ENCODE measurements around the gene EPHA3. TPM values are rescaled to one million over a fixed set of nuclear protein-coding genes. Genes with fewer than 3 reads are reported as not detected.

EPHA3 gene
- total RNA-seq, 1 donor from 2014 or later, result 24.6 TPM

DNA sequence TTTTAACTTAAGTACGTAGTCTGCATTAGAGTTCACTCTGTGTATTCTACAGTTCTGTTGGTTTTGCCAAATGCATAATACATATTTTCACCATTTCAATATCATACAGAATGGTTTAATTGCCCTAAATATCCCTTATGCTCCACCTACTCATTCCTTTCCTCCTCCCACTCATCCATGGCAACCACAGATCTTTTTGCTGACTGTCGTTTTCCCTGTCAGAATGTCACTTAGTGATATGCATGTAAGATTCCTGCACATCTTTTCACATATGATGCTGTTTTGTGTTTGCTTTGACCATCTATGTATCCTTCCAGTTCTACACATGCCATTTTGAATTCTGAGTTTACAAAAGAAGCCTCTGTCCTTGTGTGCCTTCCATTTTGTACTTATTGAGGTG is 36.7 kb downstream of the EPHA3 start:
- Mint-ChIP-seq H3K4me1 (peaks cover 7% of the 10 kb centered on the region), H3K27ac (ENCODE audit: unreplicated experiment) (no peak overlapping the region), H3K27me3 (ENCODE audit: low read depth) (no peaks in the 10 kb centered on the region), H3K9me3 (no peaks in the 10 kb centered on the region), H3K36me3 (ENCODE audit: low read depth) (peaks cover 3% of the 10 kb centered on the region), H3K4me3 (no peak overlapping the region)
- TF ChIP-seq, protein P1, sequence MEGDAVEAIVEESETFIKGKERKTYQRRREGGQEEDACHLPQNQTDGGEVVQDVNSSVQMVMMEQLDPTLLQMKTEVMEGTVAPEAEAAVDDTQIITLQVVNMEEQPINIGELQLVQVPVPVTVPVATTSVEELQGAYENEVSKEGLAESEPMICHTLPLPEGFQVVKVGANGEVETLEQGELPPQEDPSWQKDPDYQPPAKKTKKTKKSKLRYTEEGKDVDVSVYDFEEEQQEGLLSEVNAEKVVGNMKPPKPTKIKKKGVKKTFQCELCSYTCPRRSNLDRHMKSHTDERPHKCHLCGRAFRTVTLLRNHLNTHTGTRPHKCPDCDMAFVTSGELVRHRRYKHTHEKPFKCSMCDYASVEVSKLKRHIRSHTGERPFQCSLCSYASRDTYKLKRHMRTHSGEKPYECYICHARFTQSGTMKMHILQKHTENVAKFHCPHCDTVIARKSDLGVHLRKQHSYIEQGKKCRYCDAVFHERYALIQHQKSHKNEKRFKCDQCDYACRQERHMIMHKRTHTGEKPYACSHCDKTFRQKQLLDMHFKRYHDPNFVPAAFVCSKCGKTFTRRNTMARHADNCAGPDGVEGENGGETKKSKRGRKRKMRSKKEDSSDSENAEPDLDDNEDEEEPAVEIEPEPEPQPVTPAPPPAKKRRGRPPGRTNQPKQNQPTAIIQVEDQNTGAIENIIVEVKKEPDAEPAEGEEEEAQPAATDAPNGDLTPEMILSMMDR (conservative IDR thresholded peaks at IDR 0.05), result no peak
- DNase-seq (ENCODE audit: low read depth, low spot score), result no peak

- H3K9me3 Mint-ChIP-seq, result no peaks in the 10 kb centered on the region
- TF ChIP-seq, protein P1 (conservative IDR thresholded peaks at IDR 0.05), result no peak
Observed at GRCh38 chr3:89145995-89146394, 38.6 kb downstream of the EPHA3 start.

GRCh38 chr3:89154416-89154815 is 47.0 kb downstream of the EPHA3 start:
- TF ChIP-seq, protein P1 (conservative IDR thresholded peaks at IDR 0.05), result no peak
- Mint-ChIP-seq H3K4me1 (peaks cover 37% of the 10 kb centered on the region), H3K27me3 (ENCODE audit: low read depth) (no peaks in the 10 kb centered on the region), H3K36me3 (ENCODE audit: low read depth) (peaks cover 6% of the 10 kb centered on the region), H3K9me3 (peaks cover 4% of the 10 kb centered on the region), H3K27ac (ENCODE audit: unreplicated experiment) (no peak overlapping the region), H3K4me3 (no peak overlapping the region)
- DNase-seq (ENCODE audit: low read depth, low spot score), result no peak

More at GRCh38 chr3:89145995-89146394, 38.6 kb downstream of the EPHA3 start:
- Mint-ChIP-seq H3K27me3 (ENCODE audit: low read depth) (no peaks in the 10 kb centered on the region), H3K4me1 (peaks cover 7% of the 10 kb centered on the region), H3K4me3 (no peak overlapping the region), H3K27ac (ENCODE audit: unreplicated experiment) (no peak overlapping the region), H3K36me3 (ENCODE audit: low read depth) (peaks cover 2% of the 10 kb centered on the region)
- no peak for DNase-seq (ENCODE audit: low read depth, low spot score)

DNA sequence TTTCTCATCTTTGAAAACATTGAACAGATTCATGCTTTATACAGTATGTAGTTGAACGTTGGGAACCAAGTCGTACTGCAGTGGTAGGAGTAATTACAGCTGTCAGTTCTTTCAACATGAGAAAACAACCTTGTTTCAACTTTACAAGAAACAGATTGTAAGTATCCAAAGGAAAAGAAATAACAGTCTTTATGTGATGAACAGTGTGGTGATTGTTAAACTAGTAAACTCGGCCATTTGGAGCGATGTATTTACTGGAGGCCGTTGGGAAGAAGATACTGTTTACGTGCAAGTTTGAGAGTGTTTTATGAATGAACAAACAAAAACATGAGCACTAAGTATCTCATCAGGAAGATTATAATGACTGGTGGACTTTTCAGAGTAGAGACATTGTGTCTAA is 48.4 kb downstream of the EPHA3 start:
- Mint-ChIP-seq H3K27ac (ENCODE audit: unreplicated experiment) (peak overlapping the region; percentile 97), H3K27me3 (ENCODE audit: low read depth) (no peaks in the 10 kb centered on the region), H3K4me1 (peaks cover 37% of the 10 kb centered on the region), H3K4me3 (peak overlapping the region; percentile 70), H3K36me3 (ENCODE audit: low read depth) (peaks cover 6% of the 10 kb centered on the region), H3K9me3 (peaks cover 4% of the 10 kb centered on the region)
- no peak for DNase-seq (ENCODE audit: low read depth, low spot score)
- TF ChIP-seq, protein P1 (conservative IDR thresholded peaks at IDR 0.05), result no peak

DNA sequence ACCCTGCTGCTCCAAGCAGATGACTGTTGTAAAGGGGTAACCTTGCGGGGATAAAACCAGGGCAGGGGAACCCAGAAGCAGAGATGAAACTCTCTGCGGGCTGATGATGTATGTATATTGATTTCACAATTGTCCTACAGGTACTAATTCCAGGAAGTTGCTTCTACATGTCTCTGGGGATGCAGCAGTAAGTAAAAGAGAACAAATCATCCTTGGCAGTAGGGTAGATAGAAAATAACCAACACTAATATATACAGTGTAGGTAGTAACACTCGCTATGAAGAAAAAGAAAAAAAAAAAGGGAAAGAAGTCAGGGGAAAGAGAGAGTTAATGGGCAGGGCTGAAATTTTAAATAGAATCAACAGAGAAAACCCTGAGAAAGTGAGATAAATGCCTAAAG is 50.2 kb downstream of the EPHA3 start:
- Mint-ChIP-seq H3K9me3 (peaks cover 4% of the 10 kb centered on the region), H3K4me1 (peaks cover 34% of the 10 kb centered on the region), H3K36me3 (ENCODE audit: low read depth) (peaks cover 4% of the 10 kb centered on the region), H3K4me3 (no peak overlapping the region), H3K27ac (ENCODE audit: unreplicated experiment) (peak overlapping the region; percentile 51), H3K27me3 (ENCODE audit: low read depth) (no peaks in the 10 kb centered on the region)
- DNase-seq (ENCODE audit: low read depth, low spot score), result no peak
- TF ChIP-seq, protein P1 (conservative IDR thresholded peaks at IDR 0.05), result no peak

GRCh38 chr3:89159605-89160004 is 52.2 kb downstream of the EPHA3 start:
- H3K9me3 Mint-ChIP-seq, result peaks cover 4% of the 10 kb centered on the region
- peaks cover 4% of the 10 kb centered on the region for H3K36me3 Mint-ChIP-seq (ENCODE audit: low read depth)
- no peak overlapping the region for H3K27ac Mint-ChIP-seq (ENCODE audit: unreplicated experiment)
- TF ChIP-seq, protein P1 (conservative IDR thresholded peaks at IDR 0.05), result no peak
- H3K27me3 Mint-ChIP-seq (ENCODE audit: low read depth), result no peaks in the 10 kb centered on the region
- peaks cover 26% of the 10 kb centered on the region for H3K4me1 Mint-ChIP-seq
- no peak overlapping the region for H3K4me3 Mint-ChIP-seq
- DNase-seq (ENCODE audit: low read depth, low spot score), result no peak

Measured in neural crest cell (in vitro differentiated cells).